Osteocyte (in vitro differentiated cells): ENCODE measurements around the gene GJA3. TPM values are rescaled to one million over a fixed set of nuclear protein-coding genes. Genes with fewer than 3 reads are reported as not detected.
A peak's percentile ranks its signal among the peaks of the same experiment; 100 is the strongest.

Source experiments
- DNase-seq: peaks from one replicate; pipeline ENCODE4 v3.0.0; 2021; ENCODE audit warnings: mixed read lengths; ENCODE audit not compliant: unreplicated experiment; ENCODE audit errors: extremely low spot score
- H3K27ac Mint-ChIP-seq: one replicate; pipeline ENCODE4 v1.8.0; 2021; ENCODE audit warnings: mild to moderate bottlenecking, mixed read lengths; ENCODE audit not compliant: unreplicated experiment
- H3K27me3 Mint-ChIP-seq: one replicate; pipeline ENCODE4 v1.8.0; 2021; ENCODE audit warnings: mixed read lengths; ENCODE audit not compliant: unreplicated experiment
- H3K36me3 Mint-ChIP-seq: one replicate; pipeline ENCODE4 v1.8.0; 2021; ENCODE audit warnings: mixed read lengths; ENCODE audit not compliant: unreplicated experiment
- H3K4me1 Mint-ChIP-seq: one replicate; pipeline ENCODE4 v1.8.0; 2021; ENCODE audit warnings: mixed read lengths; ENCODE audit not compliant: unreplicated experiment
- H3K4me3 Mint-ChIP-seq: one replicate; pipeline ENCODE4 v1.8.0; 2021; ENCODE audit warnings: mild to moderate bottlenecking, moderate library complexity, mixed read lengths; ENCODE audit not compliant: unreplicated experiment
- H3K9me3 Mint-ChIP-seq: one replicate; pipeline ENCODE4 v1.8.0; 2021; ENCODE audit warnings: mixed read lengths; ENCODE audit not compliant: unreplicated experiment
- CTCF ChIP-seq: fragments of 200-600 bp; sonication (generic); IDR thresholded peaks from 2 replicates; pipeline ENCODE4 v1.5.0; 2021; ENCODE audit warnings: antibody characterized with exemption, mild to moderate bottlenecking, moderate library complexity
- total RNA-seq: library from RNA; stranded (reverse); gene quantifications from 2 replicates; pipeline ENCODE4 v1.2.1, GENCODE V29; 2021

GJA3 gene
- total RNA-seq, 1 donor from 2014 or later, result not detected

GRCh38 chr13:20128459-20128931 is 32.4 kb downstream of the GJA3 start:
- peaks cover 20% of the 10 kb centered on the region for H3K4me1 Mint-ChIP-seq
- H3K27me3 Mint-ChIP-seq, result peaks cover 26% of the 10 kb centered on the region
- H3K36me3 Mint-ChIP-seq, result no peaks in the 10 kb centered on the region
- no peaks in the 10 kb centered on the region for H3K9me3 Mint-ChIP-seq
- TF ChIP-seq CTCF, result peak; percentile 46
- H3K4me3 Mint-ChIP-seq, result peak overlapping the region; percentile 60
- no peak overlapping the region for H3K27ac Mint-ChIP-seq
- no peak for DNase-seq

DNA sequence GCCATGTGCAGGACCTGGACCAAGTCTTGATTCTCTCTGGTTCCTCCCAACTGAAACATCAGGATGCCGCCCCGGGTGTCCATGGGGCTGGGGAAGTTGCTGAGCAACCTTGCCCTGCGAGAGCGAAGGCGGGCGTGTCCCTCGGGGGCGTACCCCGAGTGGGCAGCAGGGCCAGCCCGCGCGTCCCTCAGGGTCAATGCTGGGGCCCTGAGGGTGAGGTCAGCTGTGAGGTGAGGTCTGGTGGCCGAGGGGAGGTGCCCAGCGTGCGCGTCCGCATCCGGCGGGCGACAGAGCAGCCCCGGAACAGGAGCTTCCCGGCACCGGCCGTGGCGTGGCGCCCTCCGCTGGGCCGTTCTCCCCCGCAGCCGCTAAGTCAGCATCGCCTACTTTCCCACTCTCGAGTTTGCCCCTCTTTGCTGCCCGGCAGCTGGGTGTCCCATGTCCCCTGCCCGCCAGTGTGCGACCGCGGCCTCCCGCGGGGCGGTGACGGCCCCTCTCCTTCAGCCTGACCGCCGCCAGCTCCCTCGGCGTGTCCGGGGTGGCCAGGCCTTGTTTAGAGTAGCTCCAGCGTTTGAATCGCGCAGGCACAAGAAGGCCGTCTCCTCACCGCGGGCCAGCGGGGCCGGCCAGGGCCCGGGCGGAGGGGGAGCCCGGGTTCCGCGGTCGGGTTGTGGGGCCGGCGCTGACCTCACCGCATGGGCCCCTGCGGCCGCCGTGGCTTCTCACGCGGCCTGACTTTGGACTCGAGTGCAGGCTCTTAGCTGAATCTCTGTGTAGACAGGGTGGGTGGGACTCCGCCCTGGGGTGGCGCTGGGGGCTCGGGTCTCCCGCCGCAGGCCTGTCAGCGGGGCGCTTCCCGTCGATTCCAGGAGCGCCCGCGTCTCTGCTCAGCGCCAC is 33.0 kb downstream of the GJA3 start:
- peak overlapping the region; percentile 68 for H3K4me3 Mint-ChIP-seq
- H3K27ac Mint-ChIP-seq, result peak overlapping the region; percentile 29
- peaks cover 21% of the 10 kb centered on the region for H3K27me3 Mint-ChIP-seq
- no peaks in the 10 kb centered on the region for H3K9me3 Mint-ChIP-seq
- H3K4me1 Mint-ChIP-seq, result peaks cover 20% of the 10 kb centered on the region
- H3K36me3 Mint-ChIP-seq, result no peaks in the 10 kb centered on the region
- no peak for DNase-seq
- TF ChIP-seq CTCF, result peak; percentile 62

- peaks cover 20% of the 10 kb centered on the region for H3K4me1 Mint-ChIP-seq
- no peak overlapping the region for H3K27ac Mint-ChIP-seq
- no peak for TF ChIP-seq CTCF
- peak overlapping the region; percentile 68 for H3K4me3 Mint-ChIP-seq
- no peak for DNase-seq
- no peaks in the 10 kb centered on the region for H3K9me3 Mint-ChIP-seq
- H3K36me3 Mint-ChIP-seq, result no peaks in the 10 kb centered on the region
- peaks cover 18% of the 10 kb centered on the region for H3K27me3 Mint-ChIP-seq
Observed at GRCh38 chr13:20127262-20127561, 33.6 kb downstream of the GJA3 start.

DNA sequence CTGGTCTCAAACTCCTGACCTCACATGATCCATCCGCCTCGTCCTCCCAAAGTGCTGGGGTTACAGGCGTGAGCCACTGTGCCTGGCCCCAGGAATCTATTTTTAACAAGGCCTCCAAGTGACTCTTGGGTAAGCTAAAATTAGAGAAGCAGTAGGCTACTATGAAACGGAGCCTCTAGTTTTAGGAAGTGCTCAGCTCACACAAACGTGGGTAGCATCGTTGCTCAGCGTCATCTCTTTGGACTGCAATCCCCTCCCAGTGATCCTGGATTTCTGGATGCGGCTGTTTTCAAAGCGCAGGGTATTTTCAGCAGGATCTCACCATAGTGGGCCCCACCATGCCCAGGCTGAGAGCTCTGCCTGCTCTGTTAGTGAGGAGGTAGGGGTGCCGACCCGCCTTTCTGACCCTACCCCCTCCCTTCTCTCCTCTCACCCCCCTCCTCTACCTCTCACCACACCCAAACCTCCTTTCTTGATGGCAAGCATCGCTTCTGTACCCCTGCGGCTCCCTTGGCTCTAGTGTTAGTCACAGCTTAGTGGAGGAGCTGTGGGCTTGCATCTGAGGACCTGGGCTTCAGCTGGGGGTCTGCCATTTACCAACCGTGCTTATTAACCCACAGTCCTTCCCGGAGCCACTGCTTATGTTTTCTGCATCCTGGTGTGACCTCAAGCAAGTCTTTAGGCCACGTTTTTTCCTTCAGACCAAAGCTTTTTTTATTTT is 34.2 kb downstream of the GJA3 start:
- no peak overlapping the region for H3K27ac Mint-ChIP-seq

More for the DNA sequence above, 34.2 kb downstream of the GJA3 start:
- Mint-ChIP-seq H3K4me1 (peaks cover 20% of the 10 kb centered on the region), H3K4me3 (no peak overlapping the region), H3K27me3 (peaks cover 15% of the 10 kb centered on the region), H3K9me3 (no peaks in the 10 kb centered on the region), H3K36me3 (no peaks in the 10 kb centered on the region)
- DNase-seq, result no peak
- TF ChIP-seq CTCF, result no peak
